IgD-negative memory B cell (primary cell): ENCODE data around the gene PROB1. TPM values are rescaled to one million over a fixed set of nuclear protein-coding genes. Genes with fewer than 3 reads are reported as not detected.
"Not testable (repeated sequence)": the region's sequence is repeated elsewhere in the genome, so short reads cannot be mapped to it uniquely, and the experiment has no call there.

Experiments used
- H3K27ac Mint-ChIP-seq, 3 donors: one replicate each; pipeline ENCODE4 v1.8.0; 2020 to 2022; ENCODE audit warnings: mild to moderate bottlenecking in 3 of 3, mixed read lengths in 3 of 3, moderate library complexity in 1 of 3
- H3K27me3 Mint-ChIP-seq: one replicate; pipeline ENCODE4 v1.8.0; 2021; ENCODE audit warnings: mixed read lengths
- H3K36me3 Mint-ChIP-seq: one replicate; pipeline ENCODE4 v1.8.0; 2020; ENCODE audit warnings: mild to moderate bottlenecking, mixed read lengths
- H3K4me1 Mint-ChIP-seq, 3 donors: one replicate each; pipeline ENCODE4 v1.8.0; 2020 to 2022; ENCODE audit warnings: mixed read lengths in 3 of 3, mild to moderate bottlenecking in 1 of 3
- H3K4me3 Mint-ChIP-seq, 4 donors: one replicate each; pipeline ENCODE4 v1.8.0; 2020 to 2022; ENCODE audit warnings: mild to moderate bottlenecking in 4 of 4, mixed read lengths in 4 of 4, moderate library complexity in 3 of 4
- H3K9me3 Mint-ChIP-seq, 3 donors: one replicate each; pipeline ENCODE4 v1.8.0; 2020 to 2021; ENCODE audit warnings: mixed read lengths in 3 of 3, mild to moderate bottlenecking in 1 of 3
- polyA plus RNA-seq: library from polyadenylated mRNA; unstranded; fragments of 300-500 nt; fragmentation: Illumina TruSeq; gene quantifications from one replicate; pipeline ENCODE4 v1.2.3, GENCODE V29; 2021

PROB1 gene
- 1.5 TPM for polyA plus RNA-seq

DNA sequence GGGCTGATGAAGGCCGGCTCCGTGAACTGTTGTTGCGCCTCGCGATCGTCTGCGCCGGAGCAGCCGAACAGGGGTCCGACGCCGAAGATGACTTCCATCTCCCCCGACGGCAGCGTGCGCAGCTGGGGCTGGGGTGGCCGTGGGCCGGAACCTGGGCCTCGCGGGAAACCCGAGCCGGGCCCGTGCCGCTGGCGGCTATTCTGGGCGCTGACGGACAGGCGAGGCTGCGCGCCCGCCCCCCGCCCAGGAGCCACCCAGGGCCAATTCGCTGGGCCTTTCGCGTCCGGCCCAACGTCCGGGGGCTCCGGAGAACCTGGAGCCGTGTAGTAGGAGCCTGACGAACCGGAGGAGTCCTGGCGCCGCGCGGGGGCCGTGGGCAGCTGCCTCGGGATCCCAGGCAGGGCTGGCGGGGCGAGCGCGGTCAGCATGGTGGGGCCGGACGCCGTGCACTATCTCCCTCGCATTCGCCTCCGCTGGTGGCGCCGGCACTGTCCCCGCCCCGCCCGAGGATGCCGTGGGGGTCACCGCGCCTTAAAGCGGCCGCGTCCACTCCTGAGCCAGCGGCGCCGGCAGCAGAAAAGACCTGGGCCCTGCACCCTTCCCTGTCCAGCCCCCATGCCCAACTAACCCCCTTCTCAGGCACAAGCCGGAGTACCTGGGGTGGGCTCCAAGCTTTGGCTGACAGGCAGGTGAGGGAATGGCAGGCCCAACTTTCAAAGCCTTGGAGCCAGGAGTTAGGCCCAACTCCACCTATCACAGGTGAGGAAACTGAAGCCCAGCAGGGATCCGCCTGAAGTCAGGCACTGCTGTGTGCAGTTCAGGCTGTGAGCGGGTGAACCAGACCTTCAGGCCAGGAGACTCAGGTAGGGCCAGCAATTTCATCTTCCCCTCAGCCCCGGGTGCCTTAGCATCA is at the start of gene PROB1:
TSS of gene PROB1 (minus strand) at position 451 of the 913 bp plus-strand sequence. CDS start at position 428, 23 bp downstream.
- H3K27ac Mint-ChIP-seq, result peak within 1 kb of the TSS in 1 of 3 donors; percentile 96
- no peaks in the 10 kb centered on the region for H3K27me3 Mint-ChIP-seq
- peaks cover 2% of the 10 kb centered on the region for H3K36me3 Mint-ChIP-seq
- peaks cover 19 to 33% (median 22%) of the 10 kb centered on the region in 3 donors for H3K4me1 Mint-ChIP-seq
- peak within 1 kb of the TSS; percentile 77 to 96 (median 90) for H3K4me3 Mint-ChIP-seq
- H3K9me3 Mint-ChIP-seq, result no peaks in the 10 kb centered on the region

DNA sequence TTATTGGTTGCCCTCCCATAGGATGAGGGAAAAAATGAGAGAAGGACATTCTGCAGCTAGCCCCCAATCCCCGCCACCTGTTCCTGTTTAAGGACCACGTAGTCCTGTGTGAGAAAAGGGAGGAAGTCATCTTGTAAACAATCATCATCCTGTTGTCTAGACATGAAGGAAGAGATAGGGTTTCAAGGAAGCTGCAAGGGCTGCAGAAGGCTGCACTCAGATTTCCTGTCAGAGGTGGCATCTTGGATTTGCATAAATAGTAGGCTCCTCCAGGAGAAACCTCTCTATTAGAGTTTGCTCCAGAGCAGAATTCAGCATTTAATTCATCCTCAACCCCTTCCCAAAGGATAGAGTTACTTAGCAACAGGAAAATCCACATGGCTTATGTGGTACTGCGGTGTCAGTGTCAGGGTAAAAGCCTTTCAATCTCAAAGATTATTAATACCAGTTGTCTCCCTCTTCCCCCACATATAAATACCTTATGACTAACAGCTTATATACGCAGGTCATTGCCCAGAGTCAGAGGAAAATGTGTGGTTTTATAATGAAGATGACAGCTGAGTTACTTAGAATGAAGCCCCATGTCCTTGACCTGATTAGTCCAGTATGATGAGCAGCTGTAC is 49.0 kb upstream of the PROB1 start:
- peak overlapping the region in 1 of 4 donors; percentile 16 for H3K4me3 Mint-ChIP-seq
- peak overlapping the region; percentile 31 to 85 (median 36) for H3K27ac Mint-ChIP-seq
- H3K9me3 Mint-ChIP-seq, result peaks cover 0 to 1% (median 0%) of the 10 kb centered on the region in 3 donors
- H3K27me3 Mint-ChIP-seq, result no peaks in the 10 kb centered on the region
- H3K36me3 Mint-ChIP-seq, result no peaks in the 10 kb centered on the region
- H3K4me1 Mint-ChIP-seq, result peaks cover 9 to 21% (median 14%) of the 10 kb centered on the region in 3 donors

DNA sequence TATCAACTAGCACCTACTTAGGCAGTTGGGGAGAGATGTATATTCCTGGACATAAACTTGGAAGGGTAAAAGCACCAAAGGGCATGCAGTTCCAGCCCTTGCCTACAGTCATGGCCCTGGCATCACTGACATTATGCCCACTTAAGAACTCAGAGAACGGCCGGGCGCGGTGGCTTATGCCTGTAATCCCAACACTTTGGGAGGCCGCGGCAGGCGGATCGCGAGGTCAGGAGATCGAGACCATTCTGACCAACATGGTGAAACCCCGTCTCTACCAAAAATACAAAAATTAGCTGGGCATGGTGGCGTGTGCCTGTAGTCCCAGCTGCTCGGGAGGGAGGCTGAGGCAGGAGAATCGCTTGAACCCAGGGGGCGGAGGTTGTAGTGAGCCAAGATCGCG is 45.5 kb upstream of the PROB1 start:
- H3K27ac Mint-ChIP-seq, result peak overlapping the region in 1 of 3 donors; percentile 61
- H3K4me3 Mint-ChIP-seq, result peak overlapping the region in 3 of 4 donors; percentile 12 to 99 (median 90)
- H3K27me3 Mint-ChIP-seq, H3K36me3 Mint-ChIP-seq, H3K9me3 Mint-ChIP-seq: not testable (repeated sequence)
- H3K4me1 Mint-ChIP-seq, result peaks cover 16 to 17% (median 17%) of the 10 kb centered on the region in 3 donors

- Mint-ChIP-seq H3K27me3 (no peaks in the 10 kb centered on the region), H3K4me3 (peak within 1 kb of the TSS; percentile 90 to 100 (median 98)), H3K4me1 (peaks cover 15 to 17% (median 16%) of the 10 kb centered on the region in 3 donors), H3K27ac (peak within 1 kb of the TSS; percentile 88 to 100 (median 99)), H3K9me3 (no peaks in the 10 kb centered on the region), H3K36me3 (no peaks in the 10 kb centered on the region)
These were observed 44.4 kb upstream of the PROB1 start, which contains the start of gene DNAJC18 for GRCh38 chr5:139439013-139439903. TSS of gene DNAJC18 (minus strand) at chr5:139439525. CDS start at chr5:139439445, 80 bp downstream.

DNA sequence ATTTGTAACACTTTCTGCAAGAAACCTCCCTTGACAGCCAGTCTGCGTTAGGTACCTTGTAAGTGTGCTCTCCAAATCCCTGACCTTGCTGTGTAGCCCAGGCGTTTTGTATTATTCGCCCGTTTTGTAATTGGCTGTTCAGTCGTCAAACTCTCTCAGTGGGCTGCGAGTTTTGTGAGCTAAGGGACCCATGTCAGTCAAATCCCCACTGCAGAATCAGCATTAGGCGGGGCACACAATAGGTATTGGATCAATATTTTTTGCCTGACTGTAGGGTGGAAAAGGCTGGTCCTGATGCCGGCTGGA is 43.8 kb upstream of the PROB1 start:
- no peaks in the 10 kb centered on the region for H3K36me3 Mint-ChIP-seq
- H3K4me1 Mint-ChIP-seq, result peaks cover 14 to 16% (median 15%) of the 10 kb centered on the region in 3 donors
- H3K4me3 Mint-ChIP-seq, result peak overlapping the region; percentile 90 to 100 (median 98)
- H3K9me3 Mint-ChIP-seq, result no peaks in the 10 kb centered on the region
- H3K27ac Mint-ChIP-seq, result peak overlapping the region; percentile 88 to 100 (median 99)
- no peaks in the 10 kb centered on the region for H3K27me3 Mint-ChIP-seq

DNA sequence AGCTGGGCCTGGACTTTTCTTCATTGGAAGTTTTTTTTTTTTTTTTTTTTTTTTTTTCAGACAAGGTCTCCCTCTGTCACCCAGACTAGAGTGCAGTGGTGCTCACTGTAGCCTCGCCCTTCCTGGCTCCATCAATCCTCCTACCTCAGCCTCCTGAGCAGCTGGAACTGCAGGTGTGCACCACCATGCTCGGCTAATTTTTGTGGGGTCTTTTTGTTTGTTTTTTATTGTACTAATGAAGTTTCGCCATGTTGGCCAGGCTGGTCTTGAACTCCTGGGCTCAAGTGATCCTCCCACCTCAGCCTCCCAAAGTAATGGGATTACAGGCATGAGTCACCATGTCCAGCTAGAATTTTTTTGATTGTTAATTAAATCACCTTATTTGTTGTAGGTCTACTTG is 40.8 kb upstream of the PROB1 start:
- no peaks in the 10 kb centered on the region for H3K9me3 Mint-ChIP-seq
- H3K27ac Mint-ChIP-seq, result peak overlapping the region in 1 of 3 donors; percentile 57

DNA sequence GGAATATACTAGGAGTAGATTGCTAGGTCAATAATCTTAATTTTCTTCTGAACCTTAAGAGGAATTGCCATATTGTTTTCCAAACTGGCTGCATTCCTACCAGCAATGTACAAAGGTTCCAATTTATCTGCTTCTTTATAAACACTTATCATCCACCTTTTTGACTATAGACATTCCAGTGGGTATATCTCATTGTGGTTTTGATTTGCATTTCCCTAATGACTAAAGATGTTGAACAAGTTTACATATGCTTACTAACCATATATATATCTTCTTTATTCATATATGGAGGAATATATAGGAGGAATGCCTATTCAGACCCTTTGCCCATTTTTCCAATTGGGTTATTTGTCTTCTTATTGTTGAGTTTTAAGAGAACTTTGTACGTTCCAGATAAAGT is 36.8 kb upstream of the PROB1 start:
- H3K4me3 Mint-ChIP-seq, result no peak overlapping the region
- H3K4me1 Mint-ChIP-seq, result no peaks in the 10 kb centered on the region
- no peaks in the 10 kb centered on the region for H3K27me3 Mint-ChIP-seq
- no peaks in the 10 kb centered on the region for H3K9me3 Mint-ChIP-seq
- H3K36me3 Mint-ChIP-seq, result peaks cover 6% of the 10 kb centered on the region
- H3K27ac Mint-ChIP-seq, result no peak overlapping the region

More for the DNA sequence above, 40.8 kb upstream of the PROB1 start:
- H3K4me3 Mint-ChIP-seq, result no peak overlapping the region
- no peaks in the 10 kb centered on the region for H3K27me3 Mint-ChIP-seq
- peaks cover 5 to 13% (median 10%) of the 10 kb centered on the region in 3 donors for H3K4me1 Mint-ChIP-seq
- H3K36me3 Mint-ChIP-seq, result no peaks in the 10 kb centered on the region

- Mint-ChIP-seq H3K9me3 (no peaks in the 10 kb centered on the region), H3K27me3 (no peaks in the 10 kb centered on the region), H3K36me3 (peaks cover 6% of the 10 kb centered on the region), H3K27ac (no peak overlapping the region), H3K4me1 (no peaks in the 10 kb centered on the region), H3K4me3 (no peak overlapping the region)
These were observed 35.1 kb upstream of the PROB1 start for GRCh38 chr5:139430015-139430414.

GRCh38 chr5:139426203-139426885 is 31.4 kb upstream of the PROB1 start:
- Mint-ChIP-seq H3K4me3 (no peak overlapping the region), H3K27me3 (no peaks in the 10 kb centered on the region), H3K4me1 (peaks cover 3 to 4% (median 3%) of the 10 kb centered on the region in 3 donors), H3K36me3 (peaks cover 9% of the 10 kb centered on the region), H3K27ac (no peak overlapping the region), H3K9me3 (no peaks in the 10 kb centered on the region)

GRCh38 chr5:139425497-139425896 is 30.6 kb upstream of the PROB1 start:
- Mint-ChIP-seq H3K4me3 (no peak overlapping the region), H3K4me1 (peaks cover 3 to 4% (median 3%) of the 10 kb centered on the region in 3 donors), H3K9me3 (no peaks in the 10 kb centered on the region), H3K27ac (no peak overlapping the region), H3K27me3 (no peaks in the 10 kb centered on the region), H3K36me3 (peaks cover 9% of the 10 kb centered on the region)

DNA sequence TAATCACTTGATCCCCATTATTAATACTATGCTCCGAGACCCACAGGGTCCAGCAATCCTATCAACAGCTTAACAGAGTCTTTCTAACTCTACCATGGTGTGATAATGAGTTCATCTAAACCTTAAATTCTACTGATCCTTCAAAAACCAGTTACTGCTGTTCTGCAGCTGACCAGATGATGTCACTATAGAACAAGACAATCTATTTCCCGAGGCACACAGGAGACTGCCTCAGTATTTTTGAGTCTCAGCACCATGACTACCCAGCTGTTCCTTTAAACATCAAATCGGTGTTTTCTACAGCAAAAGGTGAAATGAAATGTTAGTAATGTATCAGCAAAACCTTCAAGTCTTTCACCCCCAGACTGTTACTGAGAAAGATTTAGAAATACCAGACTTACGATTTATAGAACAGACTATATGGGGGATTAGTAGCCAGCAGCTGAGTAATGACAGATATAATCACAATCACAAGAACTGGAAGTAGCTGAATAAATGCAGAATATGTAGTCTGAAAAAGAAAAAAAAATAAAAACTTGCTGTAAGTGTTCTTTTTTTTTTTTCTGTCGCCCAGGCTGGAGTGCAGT is 27.5 kb upstream of the PROB1 start:
- Mint-ChIP-seq H3K4me3 (no peak overlapping the region), H3K4me1 (peaks cover 3 to 4% (median 3%) of the 10 kb centered on the region in 3 donors)

GRCh38 chr5:139419226-139420192 is 24.6 kb upstream of the PROB1 start:
- Mint-ChIP-seq H3K9me3 (no peaks in the 10 kb centered on the region), H3K4me1 (peaks cover 3 to 4% (median 3%) of the 10 kb centered on the region in 3 donors), H3K27ac (no peak overlapping the region), H3K36me3 (peaks cover 6% of the 10 kb centered on the region), H3K4me3 (no peak overlapping the region), H3K27me3 (no peaks in the 10 kb centered on the region)

More for the DNA sequence above, 27.5 kb upstream of the PROB1 start:
- Mint-ChIP-seq H3K36me3 (peaks cover 9% of the 10 kb centered on the region), H3K9me3 (no peaks in the 10 kb centered on the region), H3K27ac (no peak overlapping the region), H3K27me3 (no peaks in the 10 kb centered on the region)

- Mint-ChIP-seq H3K27ac (no peak overlapping the region), H3K9me3 (no peaks in the 10 kb centered on the region), H3K27me3 (no peaks in the 10 kb centered on the region), H3K4me3 (no peak overlapping the region), H3K4me1 (peaks cover 3 to 4% (median 3%) of the 10 kb centered on the region in 3 donors), H3K36me3 (peaks cover 6% of the 10 kb centered on the region)
These were observed 23.9 kb upstream of the PROB1 start for GRCh38 chr5:139418793-139419192.
